Ovary (tissue), 9 donors: ENCODE results near the gene RNLS. TPM values are rescaled to one million over a fixed set of nuclear protein-coding genes. Genes with fewer than 3 reads are reported as not detected.

ENCODE experiments used
- DNase-seq, 5 donors: peaks; one replicate each; pipeline ENCODE4 v3.0.0-alpha.2; 2019 to 2020
- H3K27ac ChIP-seq, 2 donors: fragments of 200-600 bp; one replicate each; pipeline versions ENCODE4 v1.5.1 to v1.8.0; 2019 to 2022
- H3K27me3 ChIP-seq: fragments of 200-600 bp; one replicate; pipeline ENCODE4 v1.8.0; 2022
- H3K36me3 ChIP-seq: fragments of 200-600 bp; sonication (generic); one replicate; pipeline ENCODE4 v1.5.1; 2019
- H3K4me1 ChIP-seq: one replicate; pipeline ENCODE4 v1.8.1; 2013; ENCODE audit warnings: mild to moderate bottlenecking, moderate library complexity; ENCODE audit not compliant: insufficient read depth
- H3K4me3 ChIP-seq: fragments of 200-600 bp; sonication (generic); one replicate; pipeline ENCODE4 v1.5.1; 2017
- H3K9me3 ChIP-seq, 2 donors: fragments of 200-600 bp in 1 of 2; sonication (generic) in 1 of 2; one replicate each; pipeline versions ENCODE4 v1.5.1 to v1.8.1; 2013 to 2019; ENCODE audit warnings: mild to moderate bottlenecking in 1 of 2, moderate library complexity in 1 of 2
- EP300 ChIP-seq: sonication (generic); formaldehyde crosslinking; IDR thresholded peaks from one replicate; pipeline ENCODE4 v1.6.1; 2017; ENCODE audit warnings: antibody characterized with exemption
- POLR2A ChIP-seq: fragments of 450-650 bp; IDR thresholded peaks from one replicate; pipeline ENCODE4 v1.6.1; 2017; ENCODE audit warnings: antibody characterized with exemption, mild to moderate bottlenecking, moderate library complexity
- WGBS, 3 donors: extraction: QIAGEN DNeasy Blood & Tissue Kit in 1 of 3; methylation state at CpG; one replicate each; pipeline versions ENCODE4 v1.1.5 to v1.1.7; 2013 to 2017; 5-methylcytosine and 5-hydroxymethylcytosine counted together
- intact Hi-C, 4 donors: fragments of 100-400 bp; cut with DNase I; formaldehyde crosslinking; loops; one replicate each; pipeline versions ENCODE4 v1.11.0 to v1.15.1; 2022 to 2023
- polyA plus RNA-seq, 2 donors: library from polyadenylated mRNA; stranded (reverse); fragments of 200-250 nt in 1 of 2; fragments of 350-450 nt in 1 of 2; fragmentation: Illumina TruSeq in 1 of 2; extraction: RNeasy Lipid Tissue Mini Kit (QIAGEN cat#74804) in 1 of 2; gene quantifications; one replicate each; pipeline ENCODE4 v1.2.3, GENCODE V29; 2013 to 2014
- total RNA-seq, 7 donors: library from RNA; depleted of rRNA in 2 of 7; stranded (reverse); fragments of >200 nt in 2 of 7; fragmentation: NEBNext Ultra II Directional in 3 of 7; extraction: Animal tissue kit (Norgen Biotek cat#: 25700) in 3 of 7; gene quantifications; one replicate each; pipeline versions ENCODE4 v1.1.0 to v1.2.4, GENCODE V29; 2016 to 2023
- TF ChIP-seq, protein P1 (sequence below), 3 donors: fragments of 450-650 bp in 2 of 3; fragments of 200-600 bp in 1 of 3; IDR thresholded peaks; one replicate each; pipeline versions ENCODE4 v1.5.1 to v1.8.0; 2016 to 2022; ENCODE audit warnings: antibody characterized with exemption in 3 of 3, mild to moderate bottlenecking in 1 of 3
- donor health status: DM: no; HTN: no; CAD: no; lungs with moderate emphysema.
- donor health status: DM: no; HTN: no; CAD: no.
- donor health status: Bipolar disorder and iron deficiency.
- donor health status: DM: yes; HTN: yes; CAD: no.
- donor health status: DM: no; HTN: no; CAD: no.
- donor health status: DM: yes; HTN: yes; CAD: no.

The RNLS gene
- total and polyA plus RNA-seq, 9 donors, result 7.5 to 21.9 (median 11.8) TPM

DNA sequence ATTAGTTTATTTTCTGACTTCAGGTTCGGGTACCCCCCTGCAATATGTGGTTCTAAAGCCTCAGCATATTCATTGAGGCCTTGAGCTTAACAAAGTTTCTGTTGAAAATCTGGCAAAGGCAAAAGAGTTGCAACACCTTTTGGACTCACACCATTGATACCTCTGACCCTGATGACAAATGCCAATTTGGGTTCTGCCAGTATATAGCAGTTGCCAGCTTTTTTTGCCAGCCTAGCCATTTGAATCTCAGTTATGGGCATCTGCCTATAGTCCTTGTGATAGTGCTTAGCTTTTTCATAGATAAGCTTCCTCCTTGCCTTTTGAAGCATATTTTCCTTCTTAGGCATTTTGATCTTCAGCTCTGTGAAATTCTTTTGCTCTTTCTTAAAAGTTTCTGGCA, 35.4 kb upstream of the RNLS start:
- TF ChIP-seq EP300 (no peak), POLR2A (no peak)
- TF ChIP-seq, protein P1, sequence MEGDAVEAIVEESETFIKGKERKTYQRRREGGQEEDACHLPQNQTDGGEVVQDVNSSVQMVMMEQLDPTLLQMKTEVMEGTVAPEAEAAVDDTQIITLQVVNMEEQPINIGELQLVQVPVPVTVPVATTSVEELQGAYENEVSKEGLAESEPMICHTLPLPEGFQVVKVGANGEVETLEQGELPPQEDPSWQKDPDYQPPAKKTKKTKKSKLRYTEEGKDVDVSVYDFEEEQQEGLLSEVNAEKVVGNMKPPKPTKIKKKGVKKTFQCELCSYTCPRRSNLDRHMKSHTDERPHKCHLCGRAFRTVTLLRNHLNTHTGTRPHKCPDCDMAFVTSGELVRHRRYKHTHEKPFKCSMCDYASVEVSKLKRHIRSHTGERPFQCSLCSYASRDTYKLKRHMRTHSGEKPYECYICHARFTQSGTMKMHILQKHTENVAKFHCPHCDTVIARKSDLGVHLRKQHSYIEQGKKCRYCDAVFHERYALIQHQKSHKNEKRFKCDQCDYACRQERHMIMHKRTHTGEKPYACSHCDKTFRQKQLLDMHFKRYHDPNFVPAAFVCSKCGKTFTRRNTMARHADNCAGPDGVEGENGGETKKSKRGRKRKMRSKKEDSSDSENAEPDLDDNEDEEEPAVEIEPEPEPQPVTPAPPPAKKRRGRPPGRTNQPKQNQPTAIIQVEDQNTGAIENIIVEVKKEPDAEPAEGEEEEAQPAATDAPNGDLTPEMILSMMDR (IDR thresholded peaks at IDR 0.05), result no peak
- 72 to 79% (median 79%) methylated on average over 1 of the region's 1 CpG for WGBS, 3 donors
- no peak for DNase-seq
- intact Hi-C loops, result no loop called here
- H3K36me3 ChIP-seq, result no peaks in the 10 kb centered on the region
- H3K9me3 ChIP-seq, result no peaks in the 10 kb centered on the region
- H3K4me3 ChIP-seq, result no peak overlapping the region
- no peaks in the 10 kb centered on the region for H3K4me1 ChIP-seq
- no peaks in the 10 kb centered on the region for H3K27me3 ChIP-seq
- H3K27ac ChIP-seq, result no peak overlapping the region

DNA sequence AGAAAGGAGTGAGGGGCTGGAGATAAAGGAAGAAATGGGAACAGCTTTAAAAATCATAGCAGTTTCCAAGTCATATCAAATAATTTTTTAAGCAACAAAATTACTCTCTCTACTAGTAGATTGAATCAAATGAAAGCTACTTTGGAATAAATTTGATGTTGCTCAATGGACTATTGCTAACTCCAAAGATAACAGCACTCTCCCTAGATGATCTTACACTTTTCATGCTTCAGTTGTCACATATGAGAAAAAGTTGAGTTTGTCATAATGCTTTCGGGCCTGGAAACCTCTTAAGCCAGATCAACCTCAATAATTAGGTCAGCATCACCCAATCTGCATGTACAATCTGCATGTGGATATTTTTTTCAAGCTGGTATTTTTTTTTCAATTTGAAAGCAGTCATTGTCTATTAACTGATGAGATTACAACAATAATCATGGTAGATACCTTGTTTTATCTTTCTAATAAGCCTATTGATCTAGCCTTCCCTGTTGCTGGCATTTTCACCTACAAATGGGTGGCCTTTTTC, 34.7 kb upstream of the RNLS start:
- Histone ChIP-seq H3K27me3 (no peaks in the 10 kb centered on the region), H3K9me3 (no peaks in the 10 kb centered on the region), H3K4me3 (no peak overlapping the region), H3K36me3 (no peaks in the 10 kb centered on the region), H3K4me1 (no peaks in the 10 kb centered on the region), H3K27ac (no peak overlapping the region)
- 88 to 91% (median 90%) methylated on average over 1 of the region's 1 CpG for WGBS, 3 donors
- no peak for DNase-seq
- intact Hi-C loops, result no loop called here
- TF ChIP-seq EP300, result no peak
- no peak for TF ChIP-seq POLR2A
- TF ChIP-seq, protein P1 (IDR thresholded peaks at IDR 0.05), result no peak

DNA sequence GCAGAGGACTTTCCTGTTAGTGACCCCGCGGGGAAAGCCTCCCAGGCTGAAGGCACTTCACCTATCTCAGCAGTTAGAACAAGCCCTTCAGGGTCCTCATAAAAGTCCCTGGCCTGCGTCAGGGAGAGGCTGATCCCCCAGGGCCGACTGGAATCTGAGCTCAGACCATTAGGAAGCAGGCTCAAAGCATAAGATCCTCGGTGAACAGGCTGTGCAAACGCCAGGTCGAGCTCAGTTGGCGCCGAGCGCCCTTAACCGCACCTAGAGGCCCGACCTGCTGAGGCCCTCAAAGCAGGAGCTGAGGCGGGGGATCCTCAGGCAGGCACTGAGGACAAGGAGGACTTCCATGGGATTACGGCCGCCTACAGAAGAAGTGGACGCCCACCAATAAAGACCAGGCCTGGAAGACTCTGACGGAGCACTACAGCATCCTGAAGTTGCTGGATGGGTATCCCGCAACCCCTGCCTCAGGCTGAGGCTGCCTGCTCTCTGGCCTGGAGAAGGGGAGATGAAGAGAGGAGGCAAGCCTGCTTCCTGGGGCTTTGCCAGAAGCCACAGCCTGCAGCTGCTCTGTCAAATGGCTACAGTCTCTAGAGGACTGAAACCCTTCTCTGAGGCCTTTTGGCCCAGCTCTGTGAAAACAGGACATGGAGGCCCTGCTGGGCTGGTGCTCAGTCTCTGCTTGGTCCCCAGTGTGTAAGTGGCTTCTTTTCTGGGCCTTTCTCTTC, 33.3 kb upstream of the RNLS start:
- 91 to 94% (median 91%) methylated on average over 18 of the region's 18 CpGs for WGBS, 3 donors
- Histone ChIP-seq H3K4me3 (no peak overlapping the region), H3K27me3 (no peaks in the 10 kb centered on the region), H3K27ac (no peak overlapping the region), H3K9me3 (no peaks in the 10 kb centered on the region), H3K36me3 (no peaks in the 10 kb centered on the region), H3K4me1 (no peaks in the 10 kb centered on the region)
- no peak for TF ChIP-seq POLR2A
- TF ChIP-seq EP300, result no peak
- TF ChIP-seq, protein P1 (IDR thresholded peaks at IDR 0.05), result no peak
- DNase-seq, result peak in 1 of 5 donors; percentile 14
- intact Hi-C loops, result no loop called here

DNA sequence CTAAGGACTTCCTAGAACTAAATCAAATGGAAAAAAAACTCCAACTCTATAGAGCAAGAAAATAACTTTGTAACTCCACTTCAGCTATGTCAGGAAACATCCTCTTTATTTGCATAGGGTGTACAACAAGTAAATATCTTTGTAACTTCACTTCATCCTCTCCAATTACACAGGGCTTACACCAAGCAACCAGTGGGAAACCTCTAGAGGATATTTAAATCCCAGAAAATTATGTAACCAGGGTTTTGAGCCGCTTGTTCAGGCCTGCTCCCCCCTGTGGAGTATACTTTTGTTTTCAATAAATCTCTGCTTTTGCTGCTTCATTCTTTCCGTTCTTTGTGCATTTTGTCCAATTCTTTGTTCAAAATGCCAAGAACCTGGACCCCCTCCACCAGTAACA, 25.7 kb upstream of the RNLS start:
- 58 to 73% (median 63%) methylated on average over 2 of the region's 2 CpGs for WGBS, 3 donors
- H3K36me3 ChIP-seq, result no peaks in the 10 kb centered on the region
- H3K9me3 ChIP-seq, result no peaks in the 10 kb centered on the region
- TF ChIP-seq POLR2A, result no peak
- H3K27ac ChIP-seq, result no peak overlapping the region
- intact Hi-C loops, result no loop called here
- H3K4me1 ChIP-seq, result no peaks in the 10 kb centered on the region
- H3K4me3 ChIP-seq, result no peak overlapping the region
- H3K27me3 ChIP-seq, result no peaks in the 10 kb centered on the region
- DNase-seq, result no peak

DNA sequence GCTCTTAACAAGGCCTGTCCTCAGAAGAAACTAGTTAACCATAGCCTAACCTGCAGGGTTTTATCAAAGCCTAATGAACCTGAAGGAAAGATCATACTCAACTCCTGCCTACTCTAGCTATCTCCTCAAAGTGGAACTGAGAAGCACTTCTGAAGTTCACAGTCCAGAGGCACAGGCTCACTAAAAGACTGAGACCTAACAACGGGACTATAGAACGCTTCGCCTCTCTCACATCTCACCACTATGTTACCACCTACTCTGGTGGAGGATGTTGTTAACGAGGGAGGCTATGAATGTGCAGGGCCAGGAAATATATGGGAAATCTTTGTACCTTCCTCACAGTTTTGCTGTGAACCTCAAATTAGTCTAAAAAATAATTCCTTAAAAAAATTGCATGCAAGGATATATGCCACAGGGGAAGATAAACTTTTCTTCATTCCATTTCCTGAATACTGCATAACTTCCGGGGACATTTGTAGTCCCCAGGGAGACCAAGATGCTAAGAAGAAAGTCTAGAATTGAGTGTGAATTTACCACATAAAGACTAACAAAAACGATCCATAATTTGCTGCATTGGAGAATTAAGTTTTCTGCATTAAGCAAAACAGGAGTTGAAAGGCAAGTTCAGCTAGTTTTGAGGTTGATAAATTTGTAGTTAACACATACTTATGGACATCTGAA, 25.1 kb upstream of the RNLS start:
- DNase-seq, result no peak
- no peak for TF ChIP-seq POLR2A
- no peak for TF ChIP-seq EP300
- TF ChIP-seq, protein P1 (IDR thresholded peaks at IDR 0.05), result no peak
- no peaks in the 10 kb centered on the region for H3K4me1 ChIP-seq
- H3K9me3 ChIP-seq, result no peaks in the 10 kb centered on the region
- no peaks in the 10 kb centered on the region for H3K27me3 ChIP-seq
- no peak overlapping the region for H3K27ac ChIP-seq
- no peak overlapping the region for H3K4me3 ChIP-seq
- WGBS, 3 donors, result 83 to 89% (median 88%) methylated on average over 6 of the region's 6 CpGs
- no peaks in the 10 kb centered on the region for H3K36me3 ChIP-seq
- intact Hi-C loops, result no loop called here
